Measurements from ENCODE around the gene CD180. TPM values are rescaled to one million over a fixed set of nuclear protein-coding genes. Genes with fewer than 3 reads are reported as not detected.

The CD180 gene
- total and polyA plus RNA-seq, 2 experiments from 2014 or later, result 0.07 TPM; not detected in 1

DNA sequence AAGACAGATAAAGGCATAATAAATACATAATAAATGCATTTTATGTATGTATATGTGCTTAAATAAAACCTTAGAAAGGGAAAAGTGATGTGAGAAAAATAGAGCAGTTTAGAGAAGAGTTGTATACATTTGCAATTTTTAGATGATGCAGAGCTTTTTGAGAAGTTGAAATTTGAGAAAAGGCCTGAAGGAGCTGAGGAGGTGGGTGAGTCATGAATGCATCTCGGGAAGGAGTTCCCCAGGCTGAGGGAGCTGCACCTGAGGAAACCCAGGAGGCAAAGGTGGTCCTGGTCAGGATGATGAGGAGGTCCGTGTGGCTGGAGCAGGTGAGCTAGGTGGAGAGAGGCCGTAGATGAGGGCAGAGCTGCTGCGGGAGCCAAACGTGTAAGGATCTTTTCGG lies 17.4 kb upstream of the CD180 start:
- Histone ChIP-seq H3K27ac (no peak overlapping the region), H3K9me3 (ENCODE audit: low read depth) (no peaks in the 10 kb centered on the region), H3K36me3 (replicated peaks; ENCODE audit: insufficient read depth, low read depth) (no peaks in the 10 kb centered on the region), H3K79me2 (no peaks in the 10 kb centered on the region), H3K9me2 (replicated peaks; ENCODE audit: insufficient read depth) (no peaks in the 10 kb centered on the region), H3K4me2 (no peak overlapping the region), H3K4me1 (ENCODE audit: insufficient read depth) (peaks cover 7% of the 10 kb centered on the region), H3K27me3 (no peaks in the 10 kb centered on the region), H4K20me1 (ENCODE audit: insufficient read depth, poor library complexity, severe bottlenecking) (no peaks in the 10 kb centered on the region), H2AFZ (no peak overlapping the region), H3K4me3 (no peak overlapping the region)
- no peak for DNase-seq (ENCODE audit: low spot score)
- TF ChIP-seq EZH2phosphoT487 (IDR thresholded peaks at IDR 0.05; ENCODE audit: low read depth, severe bottlenecking, unreplicated experiment) (no peak), EZH2 (IDR thresholded peaks at IDR 0.05; ENCODE audit: borderline replicate concordance) (no peak)
- TF ChIP-seq, protein P1, sequence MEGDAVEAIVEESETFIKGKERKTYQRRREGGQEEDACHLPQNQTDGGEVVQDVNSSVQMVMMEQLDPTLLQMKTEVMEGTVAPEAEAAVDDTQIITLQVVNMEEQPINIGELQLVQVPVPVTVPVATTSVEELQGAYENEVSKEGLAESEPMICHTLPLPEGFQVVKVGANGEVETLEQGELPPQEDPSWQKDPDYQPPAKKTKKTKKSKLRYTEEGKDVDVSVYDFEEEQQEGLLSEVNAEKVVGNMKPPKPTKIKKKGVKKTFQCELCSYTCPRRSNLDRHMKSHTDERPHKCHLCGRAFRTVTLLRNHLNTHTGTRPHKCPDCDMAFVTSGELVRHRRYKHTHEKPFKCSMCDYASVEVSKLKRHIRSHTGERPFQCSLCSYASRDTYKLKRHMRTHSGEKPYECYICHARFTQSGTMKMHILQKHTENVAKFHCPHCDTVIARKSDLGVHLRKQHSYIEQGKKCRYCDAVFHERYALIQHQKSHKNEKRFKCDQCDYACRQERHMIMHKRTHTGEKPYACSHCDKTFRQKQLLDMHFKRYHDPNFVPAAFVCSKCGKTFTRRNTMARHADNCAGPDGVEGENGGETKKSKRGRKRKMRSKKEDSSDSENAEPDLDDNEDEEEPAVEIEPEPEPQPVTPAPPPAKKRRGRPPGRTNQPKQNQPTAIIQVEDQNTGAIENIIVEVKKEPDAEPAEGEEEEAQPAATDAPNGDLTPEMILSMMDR (IDR thresholded peaks at IDR 0.05; ENCODE audit: poor library complexity), result no peak
- WGBS (ENCODE audit: low lambda C conversion rate, missing lambda C conversion rate), result 85% methylated on average over 6 of the region's 6 CpGs

GRCh38 chr5:67211926-67212325 lies 15.3 kb upstream of the CD180 start:
- Histone ChIP-seq H3K9me2 (replicated peaks; ENCODE audit: insufficient read depth) (no peaks in the 10 kb centered on the region), H3K4me1 (ENCODE audit: insufficient read depth) (peaks cover 7% of the 10 kb centered on the region), H4K20me1 (ENCODE audit: insufficient read depth, poor library complexity, severe bottlenecking) (no peaks in the 10 kb centered on the region), H3K4me2 (no peak overlapping the region), H2AFZ (no peak overlapping the region), H3K4me3 (no peak overlapping the region), H3K36me3 (replicated peaks; ENCODE audit: insufficient read depth, low read depth) (no peaks in the 10 kb centered on the region), H3K9me3 (ENCODE audit: low read depth) (no peaks in the 10 kb centered on the region), H3K27ac (no peak overlapping the region), H3K27me3 (no peaks in the 10 kb centered on the region), H3K79me2 (no peaks in the 10 kb centered on the region)
- WGBS (ENCODE audit: low lambda C conversion rate, missing lambda C conversion rate), result 83% methylated on average over 2 of the region's 2 CpGs
- DNase-seq (ENCODE audit: low spot score), result no peak
- TF ChIP-seq, protein P1 (IDR thresholded peaks at IDR 0.05; ENCODE audit: poor library complexity), result no peak
- TF ChIP-seq EZH2 (IDR thresholded peaks at IDR 0.05; ENCODE audit: borderline replicate concordance), result no peak

DNA sequence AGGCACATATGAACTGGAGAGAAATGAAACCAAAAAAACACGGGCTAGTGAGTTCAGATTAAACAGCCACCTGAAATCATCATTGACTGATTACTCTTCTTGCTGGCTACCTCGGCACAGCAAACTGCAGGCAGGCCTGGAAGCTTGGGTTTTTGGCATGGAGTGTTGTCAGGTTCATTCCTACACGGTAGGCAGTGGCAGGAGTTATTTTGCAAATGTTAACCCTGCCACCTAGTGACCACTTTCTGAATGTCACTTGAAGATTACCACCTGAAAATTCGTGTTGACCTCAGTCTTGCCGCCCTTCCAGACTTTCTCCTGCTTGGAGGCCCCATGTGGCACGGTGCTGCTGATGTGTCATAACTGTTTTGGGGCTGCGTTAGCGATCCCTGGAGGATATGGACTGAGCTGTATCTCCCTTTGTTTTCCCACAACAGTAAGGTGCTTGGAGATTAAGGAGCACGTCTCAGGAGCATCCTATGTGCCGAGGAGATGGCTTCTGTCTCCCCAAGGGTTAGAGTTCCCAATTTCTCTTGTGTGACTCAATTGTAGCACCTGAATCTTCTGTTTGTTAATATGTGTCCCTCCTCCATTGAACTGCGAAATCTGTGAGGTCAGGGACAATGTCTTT lies 12.7 kb upstream of the CD180 start:
- Histone ChIP-seq H3K27ac (no peak overlapping the region), H3K36me3 (replicated peaks; ENCODE audit: insufficient read depth, low read depth) (no peaks in the 10 kb centered on the region), H3K27me3 (no peaks in the 10 kb centered on the region), H3K4me1 (ENCODE audit: insufficient read depth) (peaks cover 5% of the 10 kb centered on the region), H3K9me3 (ENCODE audit: low read depth) (no peaks in the 10 kb centered on the region), H3K4me2 (no peak overlapping the region), H3K79me2 (no peaks in the 10 kb centered on the region), H3K4me3 (no peak overlapping the region), H2AFZ (no peak overlapping the region), H4K20me1 (ENCODE audit: insufficient read depth, poor library complexity, severe bottlenecking) (no peaks in the 10 kb centered on the region), H3K9me2 (replicated peaks; ENCODE audit: insufficient read depth) (no peaks in the 10 kb centered on the region)
- 29% methylated on average over 11 of the region's 11 CpGs for WGBS (ENCODE audit: low lambda C conversion rate, missing lambda C conversion rate)
- peak; percentile 86 for DNase-seq (ENCODE audit: low spot score)
- TF ChIP-seq, protein P1 (IDR thresholded peaks at IDR 0.05; ENCODE audit: poor library complexity), result peak; percentile 73
- TF ChIP-seq EZH2phosphoT487 (IDR thresholded peaks at IDR 0.05; ENCODE audit: low read depth, severe bottlenecking, unreplicated experiment), result no peak
